ENCODE data around the gene MVB12B.

MVB12B gene

GRCh38 chr9:126456441-126457174 lies 130.0 kb downstream of the MVB12B start:
- no peak for DNase-seq

DNA sequence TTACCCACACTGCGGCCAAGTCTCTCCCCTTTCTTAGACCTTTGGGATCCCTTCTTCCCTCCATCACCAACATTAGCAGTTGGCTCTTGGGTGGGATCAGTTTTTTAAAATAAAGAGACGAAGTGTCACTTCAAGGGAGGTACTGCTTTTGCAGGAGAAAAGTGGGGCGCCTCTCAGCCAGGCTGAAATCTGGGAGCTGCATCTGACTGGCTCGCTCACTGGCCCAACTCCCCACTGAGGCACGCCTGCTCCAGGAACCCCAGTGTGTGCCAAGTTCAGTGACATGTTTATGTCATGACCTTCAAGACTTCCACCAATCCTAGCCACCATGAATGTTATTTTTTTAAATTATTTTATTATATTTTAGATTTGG lies 130.5 kb downstream of the MVB12B start:
- DNase-seq: no peak

GRCh38 chr9:126457890-126458289 lies 131.3 kb downstream of the MVB12B start:
- no peak for DNase-seq

GRCh38 chr9:126459126-126459525 lies 132.5 kb downstream of the MVB12B start:
- DNase-seq: no peak

GRCh38 chr9:126459546-126459945 lies 132.9 kb downstream of the MVB12B start:
- no peak for DNase-seq

- DNase-seq: no peak
Observed at GRCh38 chr9:126459965-126460843, 133.6 kb downstream of the MVB12B start.

DNA sequence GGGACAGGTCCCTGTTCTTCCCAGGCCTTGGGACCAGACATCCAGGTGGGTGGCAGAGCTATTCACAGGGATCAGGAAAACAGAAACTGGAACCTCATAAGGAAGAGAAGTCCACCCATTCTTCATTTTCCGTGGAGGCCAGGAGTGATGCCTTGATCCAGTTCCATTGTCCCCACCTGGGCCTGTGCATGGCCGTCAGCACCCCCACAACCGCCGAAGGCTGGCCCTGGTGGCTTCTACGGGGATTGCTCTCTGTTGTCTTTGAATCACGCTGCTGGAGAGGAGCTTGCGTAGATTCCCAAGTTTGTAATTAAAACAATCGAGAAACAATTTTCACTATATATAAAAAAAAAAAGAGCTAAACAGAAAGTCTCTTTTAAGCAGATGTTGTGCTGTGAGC lies 134.4 kb downstream of the MVB12B start:
- no peak for DNase-seq

DNA sequence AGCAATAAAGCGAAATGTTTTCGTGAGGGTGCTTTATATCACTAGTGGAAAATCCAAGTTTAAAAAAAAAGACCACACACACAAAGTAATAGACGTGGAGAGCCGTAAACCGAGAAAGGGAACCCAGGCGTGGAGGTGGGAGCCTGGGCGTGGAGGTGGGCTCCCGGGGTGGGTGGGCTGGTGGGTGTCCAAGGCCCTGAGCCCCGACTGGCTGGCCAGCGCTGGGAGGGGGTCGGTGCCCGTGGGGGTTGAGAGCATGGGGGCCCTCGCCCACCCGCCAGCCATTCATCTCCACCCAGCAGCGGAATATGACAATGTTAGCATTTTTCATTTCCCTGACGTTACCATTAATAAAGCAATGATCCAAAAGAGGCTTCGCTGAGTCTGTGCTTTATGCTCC lies 135.0 kb downstream of the MVB12B start:
- DNase-seq: no peak

DNA sequence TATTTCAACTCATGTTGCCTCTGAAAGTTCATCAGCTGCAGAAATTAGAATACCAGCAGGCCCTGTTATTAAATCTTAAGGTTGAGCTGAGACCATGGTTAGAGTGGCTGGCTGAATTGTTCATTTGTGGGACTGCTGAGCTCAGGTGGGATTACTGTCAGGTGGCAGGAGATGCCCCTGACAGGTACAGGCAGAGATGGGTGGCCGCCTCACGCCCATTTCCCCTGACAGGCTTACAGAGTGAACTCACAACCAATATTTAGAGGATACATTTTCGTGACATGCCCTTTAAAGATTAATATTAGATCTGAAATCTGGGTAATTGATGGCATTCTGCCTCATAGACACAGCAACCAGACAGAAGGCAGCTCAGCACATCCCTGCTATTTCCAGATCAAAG lies 136.0 kb downstream of the MVB12B start:
- no peak for DNase-seq

- no peak for DNase-seq
Observed at GRCh38 chr9:126463426-126463825, 136.8 kb downstream of the MVB12B start.

DNA sequence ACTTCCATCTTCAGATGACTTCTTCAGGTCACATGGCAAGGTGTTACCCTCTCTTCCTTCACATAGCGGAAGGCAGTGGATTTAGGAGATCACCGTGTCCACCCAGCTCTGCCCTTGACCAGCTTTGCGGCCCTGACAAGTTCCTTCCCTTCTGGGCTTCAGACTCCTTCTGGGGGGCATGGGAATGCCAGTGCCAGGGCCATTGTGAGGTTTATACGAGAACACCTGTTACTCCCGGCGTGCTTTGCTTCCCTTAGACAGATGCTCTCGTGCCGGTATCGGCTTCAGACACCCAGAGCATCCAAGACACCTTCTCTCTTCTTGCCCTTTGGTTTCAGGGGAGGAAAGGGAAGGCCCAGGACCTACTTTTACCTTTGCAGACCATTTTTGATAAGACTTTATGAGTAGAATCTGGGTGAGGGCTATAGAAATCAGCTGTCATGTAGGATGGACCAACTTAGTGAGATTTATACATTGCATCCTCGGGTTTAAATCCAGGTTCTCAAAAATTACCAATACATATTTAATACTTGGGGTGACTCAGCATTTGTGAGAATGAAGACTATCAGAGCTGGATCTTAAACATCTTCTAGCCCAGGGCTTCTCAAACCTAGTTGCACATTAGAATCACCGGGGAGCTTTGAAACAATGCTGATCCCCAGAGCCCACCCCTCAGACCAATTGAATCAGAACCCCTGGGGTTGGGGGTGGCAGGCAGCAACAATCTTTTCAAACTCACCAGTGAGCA lies 138.2 kb downstream of the MVB12B start:
- DNase-seq: no peak

DNA sequence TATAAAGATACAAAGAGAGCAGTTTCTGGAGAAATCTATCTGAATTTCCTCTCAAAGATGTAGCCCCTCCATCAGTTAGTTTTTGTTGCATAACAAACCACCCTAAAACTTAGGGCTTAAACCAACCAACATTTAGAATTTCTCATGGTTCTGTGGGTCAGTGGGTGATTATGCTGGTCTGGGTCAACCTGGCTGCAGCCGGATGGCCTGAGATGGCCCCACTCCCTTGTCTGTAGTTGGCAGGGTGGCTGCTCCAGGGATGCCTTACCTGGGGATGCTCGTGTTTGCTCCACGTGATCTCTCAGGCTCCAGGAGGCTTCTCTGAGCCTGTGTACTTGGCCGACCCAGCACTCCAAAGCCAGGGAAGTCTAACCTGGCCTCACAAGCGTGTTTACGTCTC lies 139.3 kb downstream of the MVB12B start:
- no peak for DNase-seq

DNA sequence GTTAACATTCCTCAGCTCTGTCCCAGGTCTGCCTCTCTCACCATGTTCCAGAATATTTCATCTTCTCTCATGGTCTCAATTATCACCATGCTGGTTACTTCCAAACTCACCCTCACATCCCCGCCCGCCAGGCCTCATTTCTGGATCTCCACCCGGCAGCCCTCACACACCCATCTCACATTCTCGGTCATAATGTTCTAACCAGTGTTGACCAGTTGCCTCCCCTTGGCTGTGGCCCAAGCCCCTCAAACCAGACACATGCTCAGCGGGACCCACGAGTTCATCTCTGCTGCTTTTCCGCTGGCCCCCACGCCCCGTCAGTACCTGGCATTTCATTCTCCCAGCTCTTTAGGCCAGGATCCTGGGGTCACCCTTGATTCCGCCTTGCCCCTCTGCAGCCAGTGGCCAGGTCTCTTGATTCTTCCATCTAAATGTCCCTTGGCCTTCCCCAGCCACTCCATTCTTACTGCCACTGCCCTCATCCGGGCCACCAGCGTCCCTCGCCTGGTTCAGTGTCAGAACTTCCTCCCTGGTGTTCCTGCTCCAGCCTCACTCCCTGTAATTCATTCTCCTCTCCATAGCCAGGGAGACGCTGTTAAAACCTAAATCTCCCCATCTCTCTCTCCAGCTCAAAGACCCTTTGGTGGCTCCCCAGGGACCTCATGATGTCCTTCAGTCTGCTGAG lies 141.7 kb downstream of the MVB12B start:
- no peak for DNase-seq

- DNase-seq: no peak
Observed at GRCh38 chr9:126470241-126470993, 143.8 kb downstream of the MVB12B start.

DNA sequence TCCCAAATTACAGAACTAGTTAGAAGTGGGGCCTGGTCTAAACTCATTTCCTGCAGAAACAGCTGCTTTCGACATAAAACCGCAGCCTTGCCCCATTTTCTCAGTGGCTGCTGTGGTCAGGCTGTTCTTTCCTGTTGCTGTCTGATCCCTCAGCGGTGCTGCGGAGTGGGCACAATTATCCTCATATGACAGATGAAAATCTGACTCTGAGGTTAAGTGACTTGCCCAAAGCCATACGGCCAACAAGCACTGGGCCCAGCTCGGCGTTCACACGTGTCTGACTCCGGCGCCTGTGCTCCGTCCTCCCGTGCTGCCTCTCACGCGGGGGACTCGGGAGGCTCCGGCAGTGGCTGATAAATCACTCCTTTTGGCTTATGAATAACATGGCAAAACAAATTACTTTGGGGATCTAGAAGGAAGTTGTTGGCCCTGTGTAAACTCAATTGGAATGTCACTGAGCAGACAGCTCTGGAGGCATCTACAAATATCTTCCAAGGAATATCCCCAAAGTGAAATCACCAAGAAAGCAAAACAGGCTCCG lies 144.5 kb downstream of the MVB12B start:
- peak; percentile 78 for DNase-seq

- DNase-seq: no peak
Observed at GRCh38 chr9:126472198-126472947, 145.7 kb downstream of the MVB12B start.

- no peak for DNase-seq
Observed at GRCh38 chr9:126472948-126473298, 146.3 kb downstream of the MVB12B start.

- DNase-seq: peak; percentile 78
Observed at GRCh38 chr9:126474206-126474765, 147.7 kb downstream of the MVB12B start.

- DNase-seq: peak; percentile 47
Observed at GRCh38 chr9:126474786-126475485, 148.3 kb downstream of the MVB12B start.

GRCh38 chr9:126475933-126476555 lies 149.4 kb downstream of the MVB12B start:
- no peak for DNase-seq

All from fibroblast of skin of right quadriceps (primary cell).